CD4-positive, alpha-beta memory T cell (primary cell): Measurements from ENCODE around the gene NEU1. TPM values are rescaled to one million over a fixed set of nuclear protein-coding genes. Genes with fewer than 3 reads are reported as not detected.
"Not testable (repeated sequence)": the region's sequence is repeated elsewhere in the genome, so short reads cannot be mapped to it uniquely, and the experiment has no call there.

Experiments
- CTCF ChIA-PET: fragments of 350-600 bp; sonication (Branson Sonifier 250); formaldehyde crosslinking; loops from one replicate; lab custom pipeline; 2021; ENCODE audit warnings: inconsistent platforms; ENCODE audit not compliant: partially characterized antibody; lab: Charles Lee
- POLR2A ChIA-PET: fragments of 350-600 bp; sonication (Branson Sonifier 250); formaldehyde crosslinking; loops from one replicate; lab custom pipeline; 2021; ENCODE audit not compliant: partially characterized antibody; lab: Charles Lee
- DNase-seq, 5 donors: peaks; one replicate each; pipeline versions ENCODE4 v3.0.0 to v3.0.0-alpha.2; 2020 to 2022; ENCODE audit warnings: mixed read lengths in 1 of 5
- H3K27ac ChIP-seq: one replicate; pipeline ENCODE4 v1.7.0; 2013; ENCODE audit warnings: low read depth, low read length
- H3K27me3 ChIP-seq: 2 replicates; pipeline ENCODE4 v1.7.0; 2013; ENCODE audit warnings: mild to moderate bottlenecking, low read length, moderate library complexity; ENCODE audit not compliant: insufficient read depth
- H3K36me3 ChIP-seq: 2 replicates; pipeline ENCODE4 v1.7.0; 2013; ENCODE audit warnings: mild to moderate bottlenecking, low read length, moderate library complexity; ENCODE audit not compliant: insufficient read depth
- H3K4me1 ChIP-seq: 2 replicates; pipeline ENCODE4 v1.7.0; 2013; ENCODE audit warnings: mild to moderate bottlenecking, low read length, moderate library complexity; ENCODE audit not compliant: insufficient read depth
- H3K4me3 ChIP-seq, 2 donors: one replicate each; pipeline ENCODE4 v1.7.0; 2013; ENCODE audit warnings: low read length in 2 of 2, mild to moderate bottlenecking in 1 of 2
- H3K9me3 ChIP-seq, 2 donors: one replicate each; pipeline ENCODE4 v1.7.0; 2013; ENCODE audit warnings: low read length in 2 of 2, control low read depth in 1 of 2; ENCODE audit not compliant: control insufficient read depth in 1 of 2
- H3K27ac Mint-ChIP-seq, 7 donors: one replicate each; pipeline ENCODE4 v1.8.0; 2020 to 2021; ENCODE audit warnings: mixed read lengths in 7 of 7, mild to moderate bottlenecking in 6 of 7, inconsistent platforms in 3 of 7, moderate library complexity in 3 of 7
- H3K27me3 Mint-ChIP-seq, 2 donors: one replicate each; pipeline ENCODE4 v1.8.0; 2020 to 2021; ENCODE audit warnings: mixed read lengths in 2 of 2
- H3K36me3 Mint-ChIP-seq, 2 donors: one replicate each; pipeline ENCODE4 v1.8.0; 2020 to 2021; ENCODE audit warnings: mixed read lengths in 2 of 2, inconsistent platforms in 1 of 2, mild to moderate bottlenecking in 1 of 2
- H3K4me1 Mint-ChIP-seq, 4 donors: one replicate each; pipeline ENCODE4 v1.8.0; 2020 to 2021; ENCODE audit warnings: mixed read lengths in 4 of 4, mild to moderate bottlenecking in 1 of 4
- H3K4me3 Mint-ChIP-seq, 8 donors: one replicate each; pipeline ENCODE4 v1.8.0; 2020 to 2021; ENCODE audit warnings: mixed read lengths in 8 of 8, mild to moderate bottlenecking in 7 of 8, moderate library complexity in 6 of 8, inconsistent platforms in 3 of 8
- H3K9me3 Mint-ChIP-seq, 8 donors: one replicate each; pipeline ENCODE4 v1.8.0; 2020 to 2021; ENCODE audit warnings: mixed read lengths in 8 of 8, mild to moderate bottlenecking in 5 of 8, inconsistent platforms in 3 of 8, moderate library complexity in 1 of 8
- intact Hi-C: fragments of 100-400 bp; cut with micrococcal nuclease; formaldehyde crosslinking; loops from one replicate; pipeline ENCODE4 v1.15.1; 2023
- polyA plus RNA-seq, 2 donors: library from polyadenylated mRNA; unstranded; fragments of 300-500 nt; fragmentation: Illumina TruSeq; gene quantifications; one replicate each; pipeline ENCODE4 v1.2.3, GENCODE V29; 2021
- total RNA-seq, 2 experiments: library from RNA; stranded (reverse); gene quantifications; one replicate each; pipeline ENCODE4 v1.2.3, GENCODE V29; 2021

NEU1 gene
- total and polyA plus RNA-seq, 4 experiments from 2014 or later = 19.6 to 23.4 (median 21.8) TPM

DNA sequence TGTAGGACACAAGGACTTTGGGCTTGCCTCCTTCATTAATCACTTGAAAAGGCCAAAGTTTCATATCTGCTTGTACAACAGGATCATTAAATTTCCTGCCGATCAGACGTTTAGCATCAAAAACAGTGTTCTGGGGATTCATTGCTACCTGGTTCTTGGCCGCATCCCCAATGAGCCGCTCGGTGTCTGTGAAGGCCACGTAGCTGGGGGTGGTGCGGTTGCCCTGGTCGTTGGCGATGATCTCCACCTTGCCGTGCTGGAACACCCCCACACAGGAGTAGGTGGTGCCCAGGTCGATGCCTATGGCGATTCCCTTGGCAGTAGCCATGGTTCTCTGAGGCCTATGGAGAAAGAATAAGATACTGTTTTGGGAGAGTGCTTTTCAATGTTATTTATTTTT, 51.0 kb downstream of the NEU1 start:
- Histone ChIP-seq H3K27ac (no peak overlapping the region), H3K36me3 (peaks cover 16% of the 10 kb centered on the region), H3K9me3 (no peaks in the 10 kb centered on the region), H3K4me1 (peaks cover 33% of the 10 kb centered on the region), H3K27me3 (no peaks in the 10 kb centered on the region), H3K4me3 (no peak overlapping the region)
- H3K9me3 Mint-ChIP-seq = peaks cover 0 to 2% (median 0%) of the 10 kb centered on the region in 8 donors
- peak overlapping the region in 5 of 8 donors; percentile 57 to 96 (median 80) for H3K4me3 Mint-ChIP-seq
- no peaks in the 10 kb centered on the region for H3K27me3 Mint-ChIP-seq
- no peak for DNase-seq
- ChIA-PET POLR2A (interaction anchor here (0.6 to 5.7 kb wide), 5 partner anchors 12 to 312 kb away, joined by 3 to 73 read pairs (median 6); partner anchors contain the start of genes HSPA1B and VARS1), CTCF (interaction anchor here (0.9 to 1.4 kb wide), 3 partner anchors 13 to 100 kb away, joined by 3 to 4 read pairs (median 3); no protein-coding TSS in a partner anchor)
- peaks cover 21 to 54% (median 33%) of the 10 kb centered on the region in 4 donors for H3K4me1 Mint-ChIP-seq
- peak overlapping the region in 5 of 7 donors; percentile 17 to 94 (median 72) for H3K27ac Mint-ChIP-seq
- H3K36me3 Mint-ChIP-seq = peaks cover 22 to 38% of the 10 kb centered on the region in 2 donors
- intact Hi-C loops = no loop called here

- H3K27ac ChIP-seq, H3K9me3 ChIP-seq, H3K4me3 ChIP-seq, H3K27me3 ChIP-seq, DNase-seq, H3K27me3 Mint-ChIP-seq, H3K4me3 Mint-ChIP-seq, H3K9me3 Mint-ChIP-seq, intact Hi-C loops: not testable (repeated sequence)
- peaks cover 22 to 45% of the 10 kb centered on the region in 2 donors for H3K36me3 Mint-ChIP-seq
- ChIA-PET CTCF (interaction anchor here (1.2 to 3.7 kb wide), 3 partner anchors 9 to 13 kb away, joined by 3 to 12 read pairs (median 4); partner anchors contain the start of gene VARS1), POLR2A (interaction anchor here (4.0 to 6.2 kb wide), 3 partner anchors 9 to 71 kb away, joined by 32 to 93 read pairs (median 63); partner anchors contain the start of genes CLIC1, MSH5 and VARS1)
- Histone ChIP-seq H3K36me3 (peaks cover 16% of the 10 kb centered on the region), H3K4me1 (peaks cover 42% of the 10 kb centered on the region)
- H3K27ac Mint-ChIP-seq = peak overlapping the region in 1 of 7 donors; percentile 43
- peaks cover 23 to 48% (median 37%) of the 10 kb centered on the region in 4 donors for H3K4me1 Mint-ChIP-seq
These were observed 54.0 kb downstream of the NEU1 start for GRCh38 chr6:31808599-31808998.

Other genes starting within 250 kb of the NEU1 start
Only the 30 nearest of the 36 such genes appear.
- gene GPANK1, start 197.8 kb downstream of the NEU1 start, total RNA-seq = 10 to 100 TPM; 25.1 to 25.5 TPM
- 10 to 100 TPM; 16.7 to 19.5 TPM for gene GPANK1, start 197.8 kb downstream of the NEU1 start, polyA plus RNA-seq
- gene CSNK2B, start 196.7 kb downstream of the NEU1 start, total RNA-seq = 100 to 1,000 TPM; 141 to 148 TPM
- 100 to 1,000 TPM; 183 to 232 TPM for gene CSNK2B, start 196.7 kb downstream of the NEU1 start, polyA plus RNA-seq
- gene LY6G5B, start 192.8 kb downstream of the NEU1 start, total RNA-seq = 10 to 100 TPM; 39.3 to 39.8 TPM
- gene LY6G5B, start 192.8 kb downstream of the NEU1 start, polyA plus RNA-seq = under 1 TPM in 1 of 2 donors, not detected in 1; 0.98 TPM
- 1 to 10 TPM; 4.4 to 4.5 TPM for gene LY6G5C, start 181.8 kb downstream of the NEU1 start, total RNA-seq
- 10 to 100 TPM in 1 of 2 donors, 1 to 10 TPM in 1; 8.9 to 11.8 TPM for gene LY6G5C, start 181.8 kb downstream of the NEU1 start, polyA plus RNA-seq
- 10 to 100 TPM; 66.0 to 69.2 TPM for gene ABHD16A, start 159.5 kb downstream of the NEU1 start, total RNA-seq
- gene ABHD16A, start 159.5 kb downstream of the NEU1 start, polyA plus RNA-seq = 10 to 100 TPM; 35.9 to 46.8 TPM
- not detected for gene LY6G6F, start 156.0 kb downstream of the NEU1 start, total RNA-seq
- not detected for gene LY6G6F, start 156.0 kb downstream of the NEU1 start, polyA plus RNA-seq
- gene LY6G6D, start 147.5 kb downstream of the NEU1 start, total RNA-seq = not detected
- gene LY6G6D, start 147.5 kb downstream of the NEU1 start, polyA plus RNA-seq = not detected
- gene LY6G6C, start 141.1 kb downstream of the NEU1 start, total RNA-seq = not detected
- not detected for gene LY6G6C, start 141.1 kb downstream of the NEU1 start, polyA plus RNA-seq
- gene MPIG6B, start 139.4 kb downstream of the NEU1 start, total RNA-seq = not detected
- gene MPIG6B, start 139.4 kb downstream of the NEU1 start, polyA plus RNA-seq = not detected
- gene DDAH2, start 133.5 kb downstream of the NEU1 start, total RNA-seq = 1 to 10 TPM; 5.4 to 7.4 TPM
- 10 to 100 TPM; 16.4 to 19.8 TPM for gene DDAH2, start 133.5 kb downstream of the NEU1 start, polyA plus RNA-seq
- gene CLIC1, start 126.3 kb downstream of the NEU1 start, total RNA-seq = 10 to 100 TPM; 91.0 to 98.3 TPM
- 100 to 1,000 TPM; 462 to 601 TPM for gene CLIC1, start 126.3 kb downstream of the NEU1 start, polyA plus RNA-seq
- 10 to 100 TPM; 11.4 to 12.1 TPM for gene MSH5, start 122.8 kb downstream of the NEU1 start, total RNA-seq
- 1 to 10 TPM in 1 of 2 donors, under 1 TPM in 1; 0.95 to 3.2 TPM for gene MSH5, start 122.8 kb downstream of the NEU1 start, polyA plus RNA-seq
- 1 to 10 TPM; 2.7 to 3.7 TPM for gene SAPCD1, start 100.2 kb downstream of the NEU1 start, total RNA-seq
- under 1 TPM in 1 of 2 donors, not detected in 1; 0.89 TPM for gene SAPCD1, start 100.2 kb downstream of the NEU1 start, polyA plus RNA-seq
- 1 to 10 TPM; 1.0 to 1.7 TPM for gene VWA7, start 85.5 kb downstream of the NEU1 start, total RNA-seq
- 1 to 10 TPM in 1 of 2 donors, under 1 TPM in 1; 1.00 to 2.5 TPM for gene VWA7, start 85.5 kb downstream of the NEU1 start, polyA plus RNA-seq
- gene VARS1, start 67.1 kb downstream of the NEU1 start, total RNA-seq = 10 to 100 TPM; 39.6 to 46.8 TPM
- gene VARS1, start 67.1 kb downstream of the NEU1 start, polyA plus RNA-seq = 10 to 100 TPM; 43.4 to 45.9 TPM
- 10 to 100 TPM; 30.0 to 34.6 TPM for gene LSM2, start 55.9 kb downstream of the NEU1 start, total RNA-seq
- gene LSM2, start 55.9 kb downstream of the NEU1 start, polyA plus RNA-seq = 10 to 100 TPM; 67.4 to 80.4 TPM
- gene HSPA1L, start 47.5 kb downstream of the NEU1 start, total RNA-seq = 1 to 10 TPM; 8.2 to 8.3 TPM
- gene HSPA1L, start 47.5 kb downstream of the NEU1 start, polyA plus RNA-seq = 1 to 10 TPM; 1.1 to 4.4 TPM
- gene HSPA1A, start 47.3 kb downstream of the NEU1 start, total RNA-seq = 10 to 100 TPM; 69.9 to 71.5 TPM
- 10 to 100 TPM; 14.6 to 71.9 TPM for gene HSPA1A, start 47.3 kb downstream of the NEU1 start, polyA plus RNA-seq
- gene HSPA1B, start 35.1 kb downstream of the NEU1 start, total RNA-seq = 10 to 100 TPM; 58.0 to 60.8 TPM
- 1 to 10 TPM; 1.9 to 5.3 TPM for gene HSPA1B, start 35.1 kb downstream of the NEU1 start, polyA plus RNA-seq
- not detected for gene SLC44A4, start 16.2 kb upstream of the NEU1 start, total RNA-seq
- under 1 TPM in 1 of 2 donors, not detected in 1; 0.11 TPM for gene SLC44A4, start 16.2 kb upstream of the NEU1 start, polyA plus RNA-seq
- gene EHMT2, start 34.9 kb upstream of the NEU1 start, total RNA-seq = 10 to 100 TPM; 79.1 to 82.1 TPM
- gene EHMT2, start 34.9 kb upstream of the NEU1 start, polyA plus RNA-seq = 10 to 100 TPM; 24.1 to 47.9 TPM
- gene ZBTB12, start 39.3 kb upstream of the NEU1 start, total RNA-seq = 1 to 10 TPM; 2.4 to 2.5 TPM
- not detected for gene ZBTB12, start 39.3 kb upstream of the NEU1 start, polyA plus RNA-seq
- gene C2, start 64.9 kb upstream of the NEU1 start, total RNA-seq = 1 to 10 TPM; 2.1 to 3.2 TPM
- not detected for gene C2, start 64.9 kb upstream of the NEU1 start, polyA plus RNA-seq
- under 1 TPM in 1 of 2 experiments, not detected in 1; 0.64 TPM for gene CFB, start 83.3 kb upstream of the NEU1 start, total RNA-seq
- not detected for gene CFB, start 83.3 kb upstream of the NEU1 start, polyA plus RNA-seq
- gene NELFE, start 96.2 kb upstream of the NEU1 start, total RNA-seq = 10 to 100 TPM; 45.8 to 49.0 TPM
- 10 to 100 TPM; 67.0 to 78.5 TPM for gene NELFE, start 96.2 kb upstream of the NEU1 start, polyA plus RNA-seq
- gene SKIC2, start 96.4 kb upstream of the NEU1 start, total RNA-seq = 100 to 1,000 TPM; 117 to 119 TPM
- gene SKIC2, start 96.4 kb upstream of the NEU1 start, polyA plus RNA-seq = 10 to 100 TPM; 21.8 to 23.0 TPM
- 10 to 100 TPM; 27.8 to 30.3 TPM for gene DXO, start 109.3 kb upstream of the NEU1 start, total RNA-seq
- gene DXO, start 109.3 kb upstream of the NEU1 start, polyA plus RNA-seq = 10 to 100 TPM; 10.8 to 11.7 TPM
- 1 to 10 TPM; 6.7 to 9.8 TPM for gene C4A, start 119.2 kb upstream of the NEU1 start, total RNA-seq
- gene C4A, start 119.2 kb upstream of the NEU1 start, polyA plus RNA-seq = under 1 TPM in 1 of 2 donors, not detected in 1; 0.17 TPM
- 1 to 10 TPM; 5.0 to 5.8 TPM for gene C4B, start 152.0 kb upstream of the NEU1 start, total RNA-seq
- under 1 TPM in 1 of 2 donors, not detected in 1; 0.36 TPM for gene C4B, start 152.0 kb upstream of the NEU1 start, polyA plus RNA-seq
- under 1 TPM; 0.39 to 0.61 TPM for gene CYP21A2, start 175.6 kb upstream of the NEU1 start, total RNA-seq
- gene CYP21A2, start 175.6 kb upstream of the NEU1 start, polyA plus RNA-seq = not detected